CD4-positive, alpha-beta memory T cell (primary cell): Measurements from ENCODE around the gene GGCX. TPM values are rescaled to one million over a fixed set of nuclear protein-coding genes. Genes with fewer than 3 reads are reported as not detected.

Experiments used
- CTCF ChIA-PET: fragments of 350-600 bp; sonication (Branson Sonifier 250); formaldehyde crosslinking; loops from one replicate; lab custom pipeline; 2021; ENCODE audit warnings: inconsistent platforms; ENCODE audit not compliant: partially characterized antibody; lab: Charles Lee
- POLR2A ChIA-PET: fragments of 350-600 bp; sonication (Branson Sonifier 250); formaldehyde crosslinking; loops from one replicate; lab custom pipeline; 2021; ENCODE audit not compliant: partially characterized antibody; lab: Charles Lee
- DNase-seq, 5 donors: peaks; one replicate each; pipeline versions ENCODE4 v3.0.0 to v3.0.0-alpha.2; 2020 to 2022; ENCODE audit warnings: mixed read lengths in 1 of 5
- H3K27ac ChIP-seq: one replicate; pipeline ENCODE4 v1.7.0; 2013; ENCODE audit warnings: low read depth, low read length
- H3K27me3 ChIP-seq: 2 replicates; pipeline ENCODE4 v1.7.0; 2013; ENCODE audit warnings: mild to moderate bottlenecking, low read length, moderate library complexity; ENCODE audit not compliant: insufficient read depth
- H3K36me3 ChIP-seq: 2 replicates; pipeline ENCODE4 v1.7.0; 2013; ENCODE audit warnings: mild to moderate bottlenecking, low read length, moderate library complexity; ENCODE audit not compliant: insufficient read depth
- H3K4me1 ChIP-seq: 2 replicates; pipeline ENCODE4 v1.7.0; 2013; ENCODE audit warnings: mild to moderate bottlenecking, low read length, moderate library complexity; ENCODE audit not compliant: insufficient read depth
- H3K4me3 ChIP-seq, 2 donors: one replicate each; pipeline ENCODE4 v1.7.0; 2013; ENCODE audit warnings: low read length in 2 of 2, mild to moderate bottlenecking in 1 of 2
- H3K9me3 ChIP-seq, 2 donors: one replicate each; pipeline ENCODE4 v1.7.0; 2013; ENCODE audit warnings: low read length in 2 of 2, control low read depth in 1 of 2; ENCODE audit not compliant: control insufficient read depth in 1 of 2
- H3K27ac Mint-ChIP-seq, 7 donors: one replicate each; pipeline ENCODE4 v1.8.0; 2020 to 2021; ENCODE audit warnings: mixed read lengths in 7 of 7, mild to moderate bottlenecking in 6 of 7, inconsistent platforms in 3 of 7, moderate library complexity in 3 of 7
- H3K27me3 Mint-ChIP-seq, 2 donors: one replicate each; pipeline ENCODE4 v1.8.0; 2020 to 2021; ENCODE audit warnings: mixed read lengths in 2 of 2
- H3K36me3 Mint-ChIP-seq, 2 donors: one replicate each; pipeline ENCODE4 v1.8.0; 2020 to 2021; ENCODE audit warnings: mixed read lengths in 2 of 2, inconsistent platforms in 1 of 2, mild to moderate bottlenecking in 1 of 2
- H3K4me1 Mint-ChIP-seq, 4 donors: one replicate each; pipeline ENCODE4 v1.8.0; 2020 to 2021; ENCODE audit warnings: mixed read lengths in 4 of 4, mild to moderate bottlenecking in 1 of 4
- H3K4me3 Mint-ChIP-seq, 8 donors: one replicate each; pipeline ENCODE4 v1.8.0; 2020 to 2021; ENCODE audit warnings: mixed read lengths in 8 of 8, mild to moderate bottlenecking in 7 of 8, moderate library complexity in 6 of 8, inconsistent platforms in 3 of 8
- H3K9me3 Mint-ChIP-seq, 8 donors: one replicate each; pipeline ENCODE4 v1.8.0; 2020 to 2021; ENCODE audit warnings: mixed read lengths in 8 of 8, mild to moderate bottlenecking in 5 of 8, inconsistent platforms in 3 of 8, moderate library complexity in 1 of 8
- intact Hi-C: fragments of 100-400 bp; cut with micrococcal nuclease; formaldehyde crosslinking; loops from one replicate; pipeline ENCODE4 v1.15.1; 2023
- polyA plus RNA-seq, 2 donors: library from polyadenylated mRNA; unstranded; fragments of 300-500 nt; fragmentation: Illumina TruSeq; gene quantifications; one replicate each; pipeline ENCODE4 v1.2.3, GENCODE V29; 2021
- total RNA-seq, 2 experiments: library from RNA; stranded (reverse); gene quantifications; one replicate each; pipeline ENCODE4 v1.2.3, GENCODE V29; 2021

Gene GGCX
- total and polyA plus RNA-seq, 4 experiments from 2014 or later: 8.4 to 38.1 (median 19.7) TPM

GRCh38 chr2:85541262-85541661, 20.0 kb downstream of the GGCX start:
- no peaks in the 10 kb centered on the region for H3K27me3 Mint-ChIP-seq
- Histone ChIP-seq H3K4me3 (no peak overlapping the region), H3K36me3 (peaks cover 38% of the 10 kb centered on the region), H3K4me1 (peaks cover 44% of the 10 kb centered on the region), H3K27me3 (no peaks in the 10 kb centered on the region), H3K9me3 (no peaks in the 10 kb centered on the region), H3K27ac (no peak overlapping the region)
- CTCF ChIA-PET: interaction anchor here (2.0 to 12.4 kb wide), 3 partner anchors 11 to 150 kb away, joined by 4 to 144 read pairs (median 71); partner anchors contain the start of gene SH2D6
- H3K4me3 Mint-ChIP-seq: peak overlapping the region in 6 of 8 donors; percentile 36 to 96 (median 94)
- intact Hi-C loops: no loop called here
- H3K4me1 Mint-ChIP-seq: peaks cover 33 to 58% (median 45%) of the 10 kb centered on the region in 4 donors
- peaks cover 30 to 71% of the 10 kb centered on the region in 2 donors for H3K36me3 Mint-ChIP-seq
- peaks cover 0 to 3% (median 0%) of the 10 kb centered on the region in 8 donors for H3K9me3 Mint-ChIP-seq
- DNase-seq: no peak
- POLR2A ChIA-PET: interaction anchor here (1.4 to 7.2 kb wide), 11 partner anchors 10 to 186 kb away, joined by 4 to 119 read pairs (median 32); partner anchors contain the start of genes C2orf68, ELMOD3, GGCX and RETSAT
- peak overlapping the region in 4 of 7 donors; percentile 17 to 95 (median 93) for H3K27ac Mint-ChIP-seq

GRCh38 chr2:85540133-85540648, 21.1 kb downstream of the GGCX start:
- H3K27me3 Mint-ChIP-seq: no peaks in the 10 kb centered on the region
- peak overlapping the region; percentile 88 to 97 (median 94) for H3K4me3 Mint-ChIP-seq
- Histone ChIP-seq H3K36me3 (peaks cover 29% of the 10 kb centered on the region), H3K27ac (peak overlapping the region; percentile 83), H3K27me3 (no peaks in the 10 kb centered on the region), H3K9me3 (no peaks in the 10 kb centered on the region), H3K4me1 (peaks cover 44% of the 10 kb centered on the region), H3K4me3 (peak overlapping the region; percentile 78 to 98)
- H3K9me3 Mint-ChIP-seq: peaks cover 0 to 3% (median 0%) of the 10 kb centered on the region in 8 donors
- DNase-seq: no peak
- peaks cover 33 to 58% (median 46%) of the 10 kb centered on the region in 4 donors for H3K4me1 Mint-ChIP-seq
- ChIA-PET CTCF (interaction anchor here (1.1 to 12.4 kb wide), 5 partner anchors 13 to 149 kb away, joined by 4 to 144 read pairs (median 12); partner anchors contain the start of genes GGCX and SH2D6), POLR2A (interaction anchor here (0.8 to 7.2 kb wide), 24 partner anchors 9 to 222 kb away, joined by 3 to 119 read pairs (median 12); partner anchors contain the start of genes C2orf68, ELMOD3, GGCX and RETSAT)
- intact Hi-C loops: no loop called here
- peaks cover 30 to 62% of the 10 kb centered on the region in 2 donors for H3K36me3 Mint-ChIP-seq
- H3K27ac Mint-ChIP-seq: peak overlapping the region; percentile 84 to 95 (median 92)

- peak; percentile 73 to 82 (median 76) for DNase-seq
- Histone ChIP-seq H3K27me3 (no peaks in the 10 kb centered on the region), H3K36me3 (peaks cover 26% of the 10 kb centered on the region), H3K9me3 (no peaks in the 10 kb centered on the region), H3K27ac (peak overlapping the region; percentile 83), H3K4me1 (peaks cover 44% of the 10 kb centered on the region), H3K4me3 (peak overlapping the region; percentile 78 to 98)
- intact Hi-C loops: loop anchor here (1.0 to 2.0 kb wide), 7 partner anchors 13 to 211 kb away; partner anchors contain the start of genes GGCX, RNF181, SH2D6 and USP39
- Mint-ChIP-seq H3K27me3 (no peaks in the 10 kb centered on the region), H3K4me3 (peak overlapping the region; percentile 93 to 97 (median 95)), H3K4me1 (peaks cover 33 to 58% (median 46%) of the 10 kb centered on the region in 4 donors), H3K9me3 (peaks cover 0 to 3% (median 0%) of the 10 kb centered on the region in 8 donors), H3K27ac (peak overlapping the region; percentile 94 to 97 (median 95)), H3K36me3 (peaks cover 30 to 55% of the 10 kb centered on the region in 2 donors)
- ChIA-PET CTCF (interaction anchor here (1.0 to 12.4 kb wide), 12 partner anchors 10 to 148 kb away, joined by 3 to 144 read pairs (median 4); partner anchors contain the start of genes GGCX and SH2D6), POLR2A (interaction anchor here (0.5 to 7.2 kb wide), 45 partner anchors 9 to 902 kb away, joined by 3 to 119 read pairs (median 6); partner anchors contain the start of genes C2orf68, CAPG, ELMOD3 and GGCX)
Measured at GRCh38 chr2:85539361-85540132, 21.7 kb downstream of the GGCX start.

- H3K4me3 ChIP-seq: peak within 1 kb of the TSS; percentile 78 to 98
- no peaks in the 10 kb centered on the region for H3K27me3 ChIP-seq
- peak; percentile 78 to 91 (median 86) for DNase-seq
- ChIA-PET CTCF (interaction anchor here (1.0 to 12.4 kb wide), 10 partner anchors 9 to 126 kb away, joined by 3 to 144 read pairs (median 4); partner anchors contain the start of genes GGCX and SH2D6), POLR2A (interaction anchor here (0.5 to 7.2 kb wide), 40 partner anchors 10 to 903 kb away, joined by 3 to 119 read pairs (median 8); partner anchors contain the start of genes C2orf68, CAPG, ELMOD3 and GGCX)
- H3K4me1 ChIP-seq: peaks cover 44% of the 10 kb centered on the region
- peak within 1 kb of the TSS; percentile 94 to 97 (median 95) for H3K27ac Mint-ChIP-seq
- H3K36me3 Mint-ChIP-seq: peaks cover 23 to 47% of the 10 kb centered on the region in 2 donors
- peaks cover 22% of the 10 kb centered on the region for H3K36me3 ChIP-seq
- H3K27ac ChIP-seq: peak within 1 kb of the TSS; percentile 83
- no peaks in the 10 kb centered on the region for H3K9me3 ChIP-seq
- peaks cover 0 to 3% (median 0%) of the 10 kb centered on the region in 8 donors for H3K9me3 Mint-ChIP-seq
- peaks cover 33 to 58% (median 43%) of the 10 kb centered on the region in 4 donors for H3K4me1 Mint-ChIP-seq
- peak within 1 kb of the TSS; percentile 93 to 97 (median 95) for H3K4me3 Mint-ChIP-seq
- intact Hi-C loops: loop anchor here (1.0 to 2.0 kb wide), 8 partner anchors 14 to 210 kb away; partner anchors contain the start of genes ELMOD3, GGCX, RETSAT and RNF181
- no peaks in the 10 kb centered on the region for H3K27me3 Mint-ChIP-seq
Measured at GRCh38 chr2:85538507-85539360, 22.6 kb downstream of the GGCX start, which contains the start of gene MAT2A. Gene MAT2A (plus strand): TSS chr2:85539168. CDS start chr2:85539288, 120 bp downstream.

GRCh38 chr2:85537600-85538506, 23.4 kb downstream of the GGCX start:
- peak overlapping the region; percentile 78 to 98 for H3K4me3 ChIP-seq
- CTCF ChIA-PET: interaction anchor here (1.0 to 12.4 kb wide), 9 partner anchors 15 to 125 kb away, joined by 3 to 144 read pairs (median 4); partner anchors contain the start of genes GGCX and SH2D6
- Mint-ChIP-seq H3K36me3 (peaks cover 17 to 40% of the 10 kb centered on the region in 2 donors), H3K27ac (peak overlapping the region; percentile 91 to 97 (median 95)), H3K27me3 (no peaks in the 10 kb centered on the region), H3K4me1 (peaks cover 31 to 54% (median 41%) of the 10 kb centered on the region in 4 donors), H3K4me3 (peak overlapping the region; percentile 93 to 97 (median 95)), H3K9me3 (peaks cover 0 to 3% (median 0%) of the 10 kb centered on the region in 8 donors)
- intact Hi-C loops: loop anchor here (1.0 to 2.0 kb wide), 2 partner anchors 79 to 184 kb away; partner anchors contain the start of genes ELMOD3, RETSAT and USP39
- H3K9me3 ChIP-seq: no peaks in the 10 kb centered on the region
- POLR2A ChIA-PET: interaction anchor here (1.0 to 7.2 kb wide), 29 partner anchors 9 to 231 kb away, joined by 3 to 119 read pairs (median 12); partner anchors contain the start of genes C2orf68, ELMOD3, GGCX and RETSAT
- H3K27ac ChIP-seq: peak overlapping the region; percentile 83
- H3K27me3 ChIP-seq: no peaks in the 10 kb centered on the region
- DNase-seq: peak; percentile 17 to 53 (median 26)
- H3K36me3 ChIP-seq: peaks cover 17% of the 10 kb centered on the region
- peaks cover 42% of the 10 kb centered on the region for H3K4me1 ChIP-seq
